Activated naive CD8-positive, alpha-beta T cell (primary cell): Measurements from ENCODE around the gene PHC1.
A peak's percentile ranks its signal among the peaks of the same experiment; 100 is the strongest.

Source experiments
- H3K27ac Mint-ChIP-seq: one replicate; pipeline ENCODE4 v1.8.0; 2021; ENCODE audit warnings: mixed read lengths
- H3K27me3 Mint-ChIP-seq: one replicate; pipeline ENCODE4 v1.8.0; 2021; ENCODE audit warnings: mixed read lengths
- H3K36me3 Mint-ChIP-seq: one replicate; pipeline ENCODE4 v1.8.0; 2021; ENCODE audit warnings: mixed read lengths
- H3K4me1 Mint-ChIP-seq: one replicate; pipeline ENCODE4 v1.8.0; 2021; ENCODE audit warnings: low read depth, mixed read lengths
- H3K4me3 Mint-ChIP-seq: one replicate; pipeline ENCODE4 v1.8.0; 2021; ENCODE audit warnings: mild to moderate bottlenecking, mixed read lengths
- H3K9me3 Mint-ChIP-seq: one replicate; pipeline ENCODE4 v1.8.0; 2021; ENCODE audit warnings: low read depth, mixed read lengths

PHC1 gene

GRCh38 chr12:8950702-8951478, 36.6 kb downstream of the PHC1 start:
- H3K36me3 Mint-ChIP-seq, result peaks cover 6% of the 10 kb centered on the region
- peaks cover 62% of the 10 kb centered on the region for H3K4me1 Mint-ChIP-seq
- peak overlapping the region; percentile 97 for H3K27ac Mint-ChIP-seq
- H3K9me3 Mint-ChIP-seq, result peaks cover 9% of the 10 kb centered on the region
- H3K4me3 Mint-ChIP-seq, result peak overlapping the region; percentile 100
- H3K27me3 Mint-ChIP-seq, result no peaks in the 10 kb centered on the region

DNA sequence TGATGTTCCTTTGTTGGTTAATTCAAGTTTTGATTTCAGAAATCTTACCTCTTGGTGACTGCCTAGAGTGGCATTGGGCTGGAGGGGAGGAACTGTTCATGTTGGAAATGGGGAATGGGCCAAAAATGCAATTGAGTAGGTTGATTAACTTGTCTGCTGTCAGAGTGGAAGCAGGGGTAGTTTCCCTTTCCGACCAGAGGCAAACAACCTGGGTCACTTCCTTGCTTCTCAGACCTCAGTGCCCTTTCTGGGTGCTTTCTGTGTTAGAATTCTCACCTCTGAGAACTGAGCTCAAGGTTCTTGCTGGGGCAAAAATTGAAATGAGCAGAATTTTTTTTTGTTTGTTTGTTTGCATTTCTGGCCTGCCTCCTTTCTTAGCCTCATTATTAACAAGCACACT, 37.4 kb downstream of the PHC1 start:
- peaks cover 6% of the 10 kb centered on the region for H3K36me3 Mint-ChIP-seq
- peaks cover 9% of the 10 kb centered on the region for H3K9me3 Mint-ChIP-seq
- H3K4me1 Mint-ChIP-seq, result peaks cover 57% of the 10 kb centered on the region
- H3K27me3 Mint-ChIP-seq, result no peaks in the 10 kb centered on the region
- H3K4me3 Mint-ChIP-seq, result peak overlapping the region; percentile 100
- peak overlapping the region; percentile 97 for H3K27ac Mint-ChIP-seq

- Mint-ChIP-seq H3K4me1 (peaks cover 61% of the 10 kb centered on the region), H3K36me3 (peaks cover 12% of the 10 kb centered on the region), H3K4me3 (peak overlapping the region; percentile 74), H3K9me3 (peaks cover 9% of the 10 kb centered on the region), H3K27ac (peak overlapping the region; percentile 97), H3K27me3 (no peaks in the 10 kb centered on the region)
Measured at GRCh38 chr12:8953773-8954402, 39.6 kb downstream of the PHC1 start.

DNA sequence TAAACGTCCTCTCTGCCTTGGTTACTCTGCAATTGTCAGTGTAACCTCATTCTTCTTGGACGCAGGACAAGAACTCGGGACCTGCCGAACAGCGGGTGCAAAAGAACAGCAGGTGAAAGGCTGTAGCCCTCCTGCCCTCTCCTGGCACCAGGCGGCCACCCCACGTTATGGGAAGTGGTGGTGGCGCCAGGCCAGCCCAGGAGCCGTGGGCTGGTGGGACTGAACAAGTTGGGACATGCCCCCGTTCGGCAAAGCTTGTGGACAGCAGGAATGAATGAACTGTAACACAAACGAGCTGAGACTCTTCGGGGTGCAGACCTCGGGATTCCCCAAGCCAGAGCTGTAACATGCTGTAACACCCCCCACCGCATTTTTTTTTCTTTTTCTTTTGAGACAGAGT, 41.8 kb downstream of the PHC1 start:
- peaks cover 15% of the 10 kb centered on the region for H3K36me3 Mint-ChIP-seq
- no peak overlapping the region for H3K4me3 Mint-ChIP-seq
- no peak overlapping the region for H3K27ac Mint-ChIP-seq
- peaks cover 77% of the 10 kb centered on the region for H3K4me1 Mint-ChIP-seq
- peaks cover 9% of the 10 kb centered on the region for H3K9me3 Mint-ChIP-seq
- H3K27me3 Mint-ChIP-seq, result no peaks in the 10 kb centered on the region

DNA sequence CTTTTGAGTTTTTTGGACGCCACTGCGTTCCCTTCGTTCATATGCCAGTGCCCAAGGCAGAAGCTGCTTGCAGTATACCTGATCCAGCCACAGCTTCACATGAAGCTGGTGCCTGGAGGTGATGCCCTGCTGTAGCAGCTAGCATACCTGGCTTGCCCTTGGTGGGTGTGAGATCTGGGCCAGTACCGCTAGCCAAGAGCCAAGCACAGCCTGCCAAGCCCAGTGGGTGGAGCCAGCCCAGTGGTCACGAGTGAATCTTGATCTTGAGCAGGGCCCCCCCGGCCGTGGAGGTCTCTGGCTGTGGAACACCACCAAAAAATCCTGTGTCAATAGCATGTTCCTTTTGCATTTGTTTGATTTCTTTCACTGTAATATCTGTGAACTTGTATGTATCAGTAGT, 42.5 kb downstream of the PHC1 start:
- H3K4me1 Mint-ChIP-seq, result peaks cover 74% of the 10 kb centered on the region
- H3K27ac Mint-ChIP-seq, result peak overlapping the region; percentile 41

GRCh38 chr12:8957561-8957960, 43.3 kb downstream of the PHC1 start:
- Mint-ChIP-seq H3K27ac (no peak overlapping the region), H3K36me3 (peaks cover 14% of the 10 kb centered on the region)

More for the DNA sequence above, 42.5 kb downstream of the PHC1 start:
- H3K36me3 Mint-ChIP-seq, result peaks cover 15% of the 10 kb centered on the region
- no peak overlapping the region for H3K4me3 Mint-ChIP-seq
- peaks cover 9% of the 10 kb centered on the region for H3K9me3 Mint-ChIP-seq
- no peaks in the 10 kb centered on the region for H3K27me3 Mint-ChIP-seq

DNA sequence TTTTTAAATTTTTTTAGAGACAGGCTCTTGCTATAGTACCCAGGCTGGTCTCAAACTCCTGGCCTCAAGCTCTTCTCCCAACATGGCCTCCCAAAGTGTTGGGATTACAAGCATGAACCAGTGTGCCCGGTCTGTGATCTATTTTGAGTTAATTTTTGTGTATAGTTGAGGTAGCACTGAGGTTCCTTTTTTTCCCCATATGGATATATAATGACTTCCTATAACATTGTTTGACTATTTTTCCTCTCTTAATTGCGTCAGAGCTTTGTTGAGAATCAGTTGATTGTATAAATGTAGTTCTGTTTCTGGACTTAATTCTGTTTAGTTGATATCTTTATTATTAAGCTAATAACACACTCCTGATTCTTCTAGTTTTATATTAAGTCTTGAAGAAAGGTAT, 43.8 kb downstream of the PHC1 start:
- H3K9me3 Mint-ChIP-seq, result peaks cover 3% of the 10 kb centered on the region
- H3K4me3 Mint-ChIP-seq, result no peak overlapping the region
- H3K27me3 Mint-ChIP-seq, result no peaks in the 10 kb centered on the region
- peaks cover 68% of the 10 kb centered on the region for H3K4me1 Mint-ChIP-seq
- H3K27ac Mint-ChIP-seq, result no peak overlapping the region
- peaks cover 9% of the 10 kb centered on the region for H3K36me3 Mint-ChIP-seq

More at GRCh38 chr12:8957561-8957960, 43.3 kb downstream of the PHC1 start:
- no peak overlapping the region for H3K4me3 Mint-ChIP-seq
- no peaks in the 10 kb centered on the region for H3K27me3 Mint-ChIP-seq
- peaks cover 8% of the 10 kb centered on the region for H3K9me3 Mint-ChIP-seq
- peaks cover 72% of the 10 kb centered on the region for H3K4me1 Mint-ChIP-seq

DNA sequence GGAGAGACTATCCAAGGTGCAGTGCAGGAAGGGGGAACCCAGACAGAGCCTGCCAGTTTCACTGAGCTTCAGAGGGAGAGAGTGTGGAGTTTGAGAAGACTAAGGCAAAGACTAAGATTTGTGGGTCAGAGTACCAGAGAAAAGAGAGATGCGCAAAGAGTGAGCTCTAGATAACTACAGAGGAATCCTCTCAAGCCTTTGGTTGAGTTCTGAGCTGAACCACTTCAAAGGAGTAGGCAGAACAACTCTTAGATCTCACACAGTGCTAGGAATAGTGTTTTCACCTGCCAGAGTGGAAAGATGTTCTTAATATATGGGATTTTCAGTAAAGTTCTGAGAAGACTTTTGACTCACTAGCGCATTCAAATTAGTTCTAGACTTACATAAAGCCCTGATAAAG, 45.9 kb downstream of the PHC1 start:
- Mint-ChIP-seq H3K36me3 (peaks cover 19% of the 10 kb centered on the region), H3K4me1 (peaks cover 55% of the 10 kb centered on the region), H3K27me3 (no peaks in the 10 kb centered on the region), H3K27ac (peak overlapping the region; percentile 70), H3K9me3 (no peaks in the 10 kb centered on the region), H3K4me3 (peak overlapping the region; percentile 30)

DNA sequence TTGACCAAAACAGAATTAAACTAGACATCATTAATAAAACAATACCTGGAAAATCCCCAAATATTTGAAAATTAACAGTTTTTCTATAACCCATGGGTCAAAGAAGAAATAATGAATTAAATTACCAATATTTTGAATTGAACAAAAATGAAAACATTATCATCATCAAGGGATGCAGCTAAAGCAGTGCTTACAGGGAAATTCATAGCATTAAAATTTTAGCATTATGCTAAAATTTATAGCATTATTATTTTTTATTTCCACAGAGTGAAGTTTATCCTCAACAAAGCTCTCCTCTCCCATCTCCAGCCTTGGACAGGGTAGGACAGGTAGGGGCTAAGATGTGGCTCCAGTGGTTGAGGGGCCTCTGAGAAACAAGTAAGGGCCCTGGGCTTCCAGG, 54.5 kb downstream of the PHC1 start:
- H3K36me3 Mint-ChIP-seq, result peaks cover 14% of the 10 kb centered on the region

DNA sequence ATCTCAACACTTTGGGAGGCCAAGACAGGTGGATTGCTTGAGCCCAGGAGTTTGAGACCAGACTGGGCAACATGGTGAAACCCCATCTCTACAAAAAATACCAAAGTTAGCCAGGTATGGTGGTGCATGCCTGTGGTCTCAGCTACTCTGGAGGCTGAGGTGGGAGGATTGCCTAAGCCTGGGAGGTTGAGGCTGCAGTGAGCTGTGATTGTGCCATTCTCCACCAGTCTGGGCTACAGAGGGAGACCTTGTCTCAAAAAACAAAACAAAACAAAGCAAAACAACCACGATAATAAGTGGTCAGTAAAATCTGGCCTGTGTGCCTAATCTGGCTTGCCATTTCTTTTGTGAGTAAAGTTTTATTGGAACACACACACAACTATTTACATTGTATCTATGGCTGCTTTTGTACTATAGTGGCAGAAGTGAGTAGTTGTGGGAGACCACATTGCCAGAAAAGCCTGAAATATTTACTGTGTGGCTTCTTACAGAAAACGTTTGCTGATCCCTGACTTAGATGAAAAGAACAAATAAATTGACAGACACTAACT, 55.6 kb downstream of the PHC1 start:
- peaks cover 6% of the 10 kb centered on the region for H3K36me3 Mint-ChIP-seq
- H3K4me1 Mint-ChIP-seq, result peaks cover 9% of the 10 kb centered on the region
- no peaks in the 10 kb centered on the region for H3K27me3 Mint-ChIP-seq
- no peak overlapping the region for H3K27ac Mint-ChIP-seq
- peaks cover 4% of the 10 kb centered on the region for H3K9me3 Mint-ChIP-seq
- H3K4me3 Mint-ChIP-seq, result no peak overlapping the region

More for the DNA sequence above, 54.5 kb downstream of the PHC1 start:
- H3K4me1 Mint-ChIP-seq, result peaks cover 13% of the 10 kb centered on the region
- peaks cover 4% of the 10 kb centered on the region for H3K9me3 Mint-ChIP-seq
- no peak overlapping the region for H3K4me3 Mint-ChIP-seq
- no peaks in the 10 kb centered on the region for H3K27me3 Mint-ChIP-seq
- no peak overlapping the region for H3K27ac Mint-ChIP-seq

GRCh38 chr12:8970432-8970831, 56.1 kb downstream of the PHC1 start:
- H3K36me3 Mint-ChIP-seq, result peaks cover 8% of the 10 kb centered on the region
- H3K4me3 Mint-ChIP-seq, result no peak overlapping the region
- H3K27me3 Mint-ChIP-seq, result no peaks in the 10 kb centered on the region
- no peak overlapping the region for H3K27ac Mint-ChIP-seq
- peaks cover 4% of the 10 kb centered on the region for H3K9me3 Mint-ChIP-seq
- peaks cover 9% of the 10 kb centered on the region for H3K4me1 Mint-ChIP-seq

DNA sequence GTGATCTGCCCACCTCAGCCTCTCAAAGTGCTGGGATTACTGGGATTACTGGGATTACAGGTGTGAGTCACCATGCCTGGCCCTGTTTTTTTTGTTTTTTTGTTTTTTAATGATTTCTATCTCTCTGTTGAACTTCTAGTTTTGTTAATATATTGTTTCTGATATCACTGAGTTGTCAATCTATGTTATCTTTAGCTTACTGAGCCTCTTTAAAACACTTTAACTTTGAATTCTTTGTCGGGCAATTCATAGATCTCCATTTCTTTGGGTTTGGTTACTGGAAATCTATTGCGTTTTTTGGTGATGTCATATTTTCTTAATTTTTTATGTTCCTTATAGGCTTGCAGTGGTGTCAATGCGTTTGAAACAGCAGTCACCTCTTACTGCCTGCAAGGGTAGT, 65.8 kb downstream of the PHC1 start:
- Mint-ChIP-seq H3K4me3 (no peak overlapping the region), H3K4me1 (peaks cover 11% of the 10 kb centered on the region), H3K9me3 (peaks cover 7% of the 10 kb centered on the region), H3K36me3 (peaks cover 24% of the 10 kb centered on the region), H3K27me3 (no peaks in the 10 kb centered on the region), H3K27ac (no peak overlapping the region)

DNA sequence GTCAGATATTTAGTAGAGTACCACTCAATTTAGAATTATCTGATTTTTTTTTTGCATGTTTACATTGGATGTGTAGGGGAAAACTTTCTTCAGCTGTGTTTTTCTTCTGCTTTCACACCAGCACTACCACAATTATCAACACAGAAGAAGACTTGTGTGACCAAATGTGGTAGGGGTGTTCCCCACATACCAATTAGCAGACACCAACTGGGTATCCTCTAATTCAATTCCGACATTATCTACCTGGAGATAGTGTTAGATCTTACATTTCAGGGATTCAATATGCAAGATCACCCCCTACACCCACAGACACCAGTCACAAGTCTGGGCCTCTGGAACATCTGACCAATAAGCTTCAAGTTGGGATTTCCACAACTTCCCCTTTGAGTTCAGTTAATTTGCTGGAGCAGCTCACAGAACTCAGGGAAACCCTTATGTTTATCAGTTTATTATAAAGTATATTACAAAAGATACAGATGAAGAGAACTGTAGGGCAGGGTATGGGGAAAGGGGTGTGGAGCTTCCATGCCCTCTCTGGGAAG, 71.0 kb downstream of the PHC1 start:
- no peak overlapping the region for H3K27ac Mint-ChIP-seq
- peaks cover 52% of the 10 kb centered on the region for H3K4me1 Mint-ChIP-seq
- H3K27me3 Mint-ChIP-seq, result no peaks in the 10 kb centered on the region
- H3K4me3 Mint-ChIP-seq, result no peak overlapping the region
- H3K9me3 Mint-ChIP-seq, result no peaks in the 10 kb centered on the region
- H3K36me3 Mint-ChIP-seq, result peaks cover 12% of the 10 kb centered on the region

- H3K27ac Mint-ChIP-seq, result no peak overlapping the region
- no peaks in the 10 kb centered on the region for H3K9me3 Mint-ChIP-seq
- peaks cover 58% of the 10 kb centered on the region for H3K4me1 Mint-ChIP-seq
- H3K36me3 Mint-ChIP-seq, result peaks cover 6% of the 10 kb centered on the region
- H3K4me3 Mint-ChIP-seq, result no peak overlapping the region
- no peaks in the 10 kb centered on the region for H3K27me3 Mint-ChIP-seq
Measured at GRCh38 chr12:8987163-8987562, 72.9 kb downstream of the PHC1 start.

DNA sequence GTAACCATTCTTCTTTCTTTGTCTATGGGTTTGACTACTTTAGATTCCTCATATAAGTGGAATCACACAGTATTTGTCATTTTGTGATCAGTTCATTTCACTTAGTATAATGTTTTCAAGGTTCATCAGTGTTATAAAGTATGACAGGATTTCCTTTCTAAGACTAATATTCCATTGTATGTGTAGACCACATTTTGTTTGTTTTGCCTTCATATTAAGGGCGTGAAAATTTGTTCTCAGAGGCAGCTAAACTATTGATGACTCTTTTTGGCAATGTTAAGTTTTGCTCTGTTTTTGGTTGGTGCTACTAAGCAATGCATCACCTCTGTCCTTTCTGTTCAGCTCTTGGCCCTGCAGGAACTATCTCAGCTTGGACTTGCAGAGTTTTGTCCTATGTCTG, 73.4 kb downstream of the PHC1 start:
- Mint-ChIP-seq H3K27ac (peak overlapping the region; percentile 37), H3K27me3 (no peaks in the 10 kb centered on the region), H3K36me3 (peaks cover 6% of the 10 kb centered on the region), H3K4me3 (peak overlapping the region; percentile 49), H3K9me3 (no peaks in the 10 kb centered on the region), H3K4me1 (peaks cover 62% of the 10 kb centered on the region)
